Kidney epithelial cell (primary cell): ENCODE measurements around the gene JMJD1C. TPM values are rescaled to one million over a fixed set of nuclear protein-coding genes. Genes with fewer than 3 reads are reported as not detected.

Experiments
- DNase-seq: peaks from one replicate; pipeline ENCODE4 v3.0.0-alpha.2; 2010; ENCODE audit warnings: low read depth
- H3K27me3 ChIP-seq: 2 replicates; pipeline ENCODE4 v1.6.0; 2011; ENCODE audit warnings: low read length; ENCODE audit not compliant: control insufficient read depth, insufficient read depth
- H3K36me3 ChIP-seq: 2 replicates; pipeline ENCODE4 v1.5.1; 2011; ENCODE audit warnings: low read length; ENCODE audit not compliant: control insufficient read depth, insufficient read depth
- H3K4me3 ChIP-seq: 2 replicates; pipeline ENCODE4 v1.5.1; 2011; ENCODE audit warnings: low read depth, mild to moderate bottlenecking, control low read depth, low read length
- CTCF ChIP-seq: IDR thresholded peaks from 2 replicates; pipeline ENCODE4 v1.5.1; 2011; ENCODE audit warnings: mild to moderate bottlenecking, moderate library complexity, low read length, control low read depth, inconsistent platforms; ENCODE audit not compliant: insufficient read depth, poor library complexity, severe bottlenecking
- total RNA-seq: library from RNA; depleted of rRNA; stranded (reverse); fragments of >200 nt; gene quantifications from 2 replicates; pipeline ENCODE4 v1.2.3, GENCODE V29; 2015

The JMJD1C gene
- total RNA-seq, 1 donor from 2014 or later: 90.3 TPM

GRCh38 chr10:63258920-63259678, 206.7 kb downstream of the JMJD1C start:
- H3K4me3 ChIP-seq: no peak overlapping the region
- no peak for DNase-seq
- H3K36me3 ChIP-seq: no peaks in the 10 kb centered on the region
- no peak for TF ChIP-seq CTCF
- H3K27me3 ChIP-seq: no peaks in the 10 kb centered on the region

DNA sequence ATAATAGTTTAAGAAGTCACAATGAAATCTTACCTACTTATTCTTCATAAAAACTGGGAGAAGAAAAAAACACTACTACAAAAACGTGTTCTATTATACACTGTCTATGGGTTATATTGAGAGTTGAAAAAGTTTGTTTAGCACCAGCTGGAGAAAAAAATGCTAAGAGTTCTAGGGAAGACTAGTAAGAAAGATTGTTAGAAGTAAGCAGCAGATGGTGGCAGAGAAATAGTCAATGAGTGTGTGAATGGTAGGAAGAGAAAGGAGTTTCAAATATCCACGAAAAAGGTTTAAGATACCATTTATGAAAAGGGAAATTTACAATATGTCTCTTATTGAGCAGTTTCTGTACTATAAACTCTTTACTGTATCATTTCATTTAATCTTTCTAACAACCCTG, 208.0 kb downstream of the JMJD1C start:
- Histone ChIP-seq H3K27me3 (no peaks in the 10 kb centered on the region), H3K4me3 (no peak overlapping the region), H3K36me3 (no peaks in the 10 kb centered on the region)
- no peak for TF ChIP-seq CTCF
- no peak for DNase-seq

- no peak for TF ChIP-seq CTCF
- H3K36me3 ChIP-seq: no peaks in the 10 kb centered on the region
- H3K4me3 ChIP-seq: no peak overlapping the region
- no peak for DNase-seq
- H3K27me3 ChIP-seq: no peaks in the 10 kb centered on the region
These were observed 209.6 kb downstream of the JMJD1C start for GRCh38 chr10:63256009-63256773.

GRCh38 chr10:63255316-63255715, 210.5 kb downstream of the JMJD1C start:
- Histone ChIP-seq H3K36me3 (no peaks in the 10 kb centered on the region), H3K27me3 (no peaks in the 10 kb centered on the region), H3K4me3 (no peak overlapping the region)
- TF ChIP-seq CTCF: no peak
- DNase-seq: no peak

GRCh38 chr10:63253040-63253439, 212.7 kb downstream of the JMJD1C start:
- DNase-seq: no peak
- H3K4me3 ChIP-seq: no peak overlapping the region
- H3K36me3 ChIP-seq: no peaks in the 10 kb centered on the region
- no peak for TF ChIP-seq CTCF
- no peaks in the 10 kb centered on the region for H3K27me3 ChIP-seq
